ENCODE measurements around the gene KATNAL2.
A peak's percentile ranks its signal among the peaks of the same experiment; 100 is the strongest.

The KATNAL2 gene

GRCh38 chr18:47087676-47088075 is 170.3 kb downstream of the KATNAL2 start:
- no peaks in the 10 kb centered on the region for H3K79me2 ChIP-seq (ENCODE audit: insufficient read depth, low read length)
- H3F3A ChIP-seq (ENCODE audit: insufficient read depth), result no peaks in the 10 kb centered on the region
- no peak overlapping the region for H3K27ac ChIP-seq (ENCODE audit: low read depth, low read length)
- H3K9me2 ChIP-seq (replicated peaks; ENCODE audit: insufficient read depth, low read length), result no peaks in the 10 kb centered on the region
- no peak overlapping the region for H2AFZ ChIP-seq (ENCODE audit: low read depth, low read length, severe bottlenecking)
- no peak overlapping the region for H3K4me3 ChIP-seq (ENCODE audit: insufficient read depth, low read length, poor library complexity, severe bottlenecking)
- no peaks in the 10 kb centered on the region for H3K36me3 ChIP-seq (ENCODE audit: low read length)
- H4K20me1 ChIP-seq (ENCODE audit: low read depth, low read length), result no peaks in the 10 kb centered on the region
- no peak overlapping the region for H3K4me2 ChIP-seq (ENCODE audit: low read depth, low read length, poor library complexity, severe bottlenecking)
- no peak overlapping the region for H3K9ac ChIP-seq (ENCODE audit: low read length)
- no peaks in the 10 kb centered on the region for H3K27me3 ChIP-seq (ENCODE audit: low read length)
- H3K9me3 ChIP-seq (ENCODE audit: insufficient read depth, low read length), result no peaks in the 10 kb centered on the region
- no peak for TF ChIP-seq EZH2phosphoT487 (conservative IDR thresholded peaks at IDR 0.05; ENCODE audit: low read length)
- TF ChIP-seq CTCF (IDR thresholded peaks at IDR 0.05; ENCODE audit: insufficient read depth, low read length, poor library complexity, severe bottlenecking), result no peak

DNA sequence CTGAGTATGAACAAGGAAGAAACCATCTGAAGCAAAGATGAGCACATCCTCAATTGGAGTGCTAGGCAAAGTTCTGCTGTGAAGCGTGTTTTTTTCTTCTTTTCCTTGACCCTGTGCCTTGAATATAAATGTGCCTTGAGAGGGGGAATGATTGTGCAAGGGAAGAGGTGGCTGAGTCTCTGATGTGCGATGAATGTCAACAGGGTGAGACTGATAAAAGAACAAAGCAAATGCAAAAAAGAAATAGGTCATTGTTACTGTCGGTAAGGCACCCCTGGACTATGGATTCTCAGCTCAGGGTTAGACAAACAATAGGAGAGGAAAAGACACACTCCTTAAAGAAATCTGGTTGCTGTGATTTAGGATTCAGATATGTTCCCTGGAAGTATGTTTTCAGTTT is 178.4 kb downstream of the KATNAL2 start:
- no peaks in the 10 kb centered on the region for H3K9me3 ChIP-seq (ENCODE audit: insufficient read depth, low read length)
- H3K79me2 ChIP-seq (ENCODE audit: insufficient read depth, low read length), result no peaks in the 10 kb centered on the region
- no peak overlapping the region for H3K4me3 ChIP-seq (ENCODE audit: insufficient read depth, low read length, poor library complexity, severe bottlenecking)
- no peak overlapping the region for H2AFZ ChIP-seq (ENCODE audit: low read depth, low read length, severe bottlenecking)
- H3K27me3 ChIP-seq (ENCODE audit: low read length), result no peaks in the 10 kb centered on the region
- H3K9me2 ChIP-seq (replicated peaks; ENCODE audit: insufficient read depth, low read length), result no peaks in the 10 kb centered on the region
- H3K27ac ChIP-seq (ENCODE audit: low read depth, low read length), result no peak overlapping the region
- H3K4me2 ChIP-seq (ENCODE audit: low read depth, low read length, poor library complexity, severe bottlenecking), result no peak overlapping the region
- H3F3A ChIP-seq (ENCODE audit: insufficient read depth), result no peaks in the 10 kb centered on the region
- H3K9ac ChIP-seq (ENCODE audit: low read length), result no peak overlapping the region
- no peaks in the 10 kb centered on the region for H3K36me3 ChIP-seq (ENCODE audit: low read length)
- no peaks in the 10 kb centered on the region for H4K20me1 ChIP-seq (ENCODE audit: low read depth, low read length)
- TF ChIP-seq CTCF (IDR thresholded peaks at IDR 0.05; ENCODE audit: insufficient read depth, low read length, poor library complexity, severe bottlenecking) (no peak), EZH2phosphoT487 (conservative IDR thresholded peaks at IDR 0.05; ENCODE audit: low read length) (no peak)

DNA sequence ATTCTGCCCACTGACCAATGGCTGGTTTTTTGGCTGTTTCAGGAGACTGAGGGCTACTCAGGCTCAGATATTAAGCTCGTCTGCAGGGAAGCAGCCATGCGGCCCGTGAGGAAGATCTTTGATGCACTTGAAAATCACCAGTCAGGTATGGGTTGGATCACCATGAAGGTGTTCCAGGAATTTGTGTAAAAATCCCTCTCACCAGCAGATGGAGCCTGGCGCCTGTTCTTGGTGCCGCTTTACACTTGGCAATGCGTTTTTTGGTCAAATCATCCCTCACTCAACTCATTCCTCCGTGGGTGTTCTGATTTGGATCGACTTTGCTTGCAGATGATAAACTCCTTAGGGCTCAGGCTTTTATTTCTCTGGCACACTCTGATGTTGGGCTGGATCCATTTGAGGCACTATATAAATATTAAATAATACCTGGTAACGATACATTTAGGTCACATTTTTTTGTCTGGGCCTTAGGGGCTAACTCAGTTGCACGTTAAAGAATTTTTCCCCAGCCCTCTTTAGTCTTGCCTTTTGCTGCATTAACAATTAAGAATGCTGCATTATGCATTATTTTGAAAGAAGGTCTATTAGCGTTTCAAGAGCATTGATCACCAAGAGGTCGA is 182.9 kb downstream of the KATNAL2 start:
- Histone ChIP-seq H3K27ac (ENCODE audit: low read depth, low read length) (no peak overlapping the region), H3K4me3 (ENCODE audit: insufficient read depth, low read length, poor library complexity, severe bottlenecking) (no peak overlapping the region), H3K27me3 (ENCODE audit: low read length) (no peaks in the 10 kb centered on the region), H3F3A (ENCODE audit: insufficient read depth) (no peaks in the 10 kb centered on the region), H3K9me3 (ENCODE audit: insufficient read depth, low read length) (no peaks in the 10 kb centered on the region), H2AFZ (ENCODE audit: low read depth, low read length, severe bottlenecking) (no peak overlapping the region), H3K79me2 (ENCODE audit: insufficient read depth, low read length) (no peaks in the 10 kb centered on the region), H3K9ac (ENCODE audit: low read length) (no peak overlapping the region), H4K20me1 (ENCODE audit: low read depth, low read length) (no peaks in the 10 kb centered on the region), H3K9me2 (replicated peaks; ENCODE audit: insufficient read depth, low read length) (no peaks in the 10 kb centered on the region), H3K36me3 (ENCODE audit: low read length) (no peaks in the 10 kb centered on the region), H3K4me2 (ENCODE audit: low read depth, low read length, poor library complexity, severe bottlenecking) (no peak overlapping the region)
- TF ChIP-seq EZH2phosphoT487 (conservative IDR thresholded peaks at IDR 0.05; ENCODE audit: low read length) (no peak), CTCF (IDR thresholded peaks at IDR 0.05; ENCODE audit: insufficient read depth, low read length, poor library complexity, severe bottlenecking) (peak; percentile 53)

Measured in SU-DHL-6 (cell line).